H9 (cell line): ENCODE measurements around the gene MANF. TPM values are rescaled to one million over a fixed set of nuclear protein-coding genes. Genes with fewer than 3 reads are reported as not detected.

Source experiments
- DNase-seq: peaks from one replicate; pipeline ENCODE4 v3.0.0-alpha.2; 2017
- H2AFZ ChIP-seq: one replicate; pipeline ENCODE4 v1.6.1; 2013; ENCODE audit warnings: mild to moderate bottlenecking, low read length, control low read depth, moderate library complexity
- H2AK5ac ChIP-seq: 2 replicates; pipeline ENCODE4 v1.6.1; 2013; ENCODE audit warnings: low read length, control low read depth, mixed read lengths; ENCODE audit not compliant: insufficient read length
- H2BK120ac ChIP-seq: one replicate; pipeline ENCODE4 v1.6.1; 2013; ENCODE audit warnings: low read depth, mild to moderate bottlenecking, low read length, control low read depth, inconsistent platforms; ENCODE audit not compliant: poor library complexity, severe bottlenecking
- H2BK12ac ChIP-seq: 2 replicates; pipeline ENCODE4 v1.6.1; 2013; ENCODE audit warnings: low read length, control low read depth, mixed read lengths, low read depth; ENCODE audit not compliant: insufficient read length
- H2BK15ac ChIP-seq: 2 replicates; pipeline ENCODE4 v1.6.1; 2013; ENCODE audit warnings: low read depth, low read length, control low read depth
- H2BK20ac ChIP-seq: one replicate; pipeline ENCODE4 v1.6.1; 2013; ENCODE audit warnings: low read depth, mild to moderate bottlenecking, low read length, control low read depth, inconsistent platforms; ENCODE audit not compliant: poor library complexity, severe bottlenecking
- H2BK5ac ChIP-seq: 2 replicates; pipeline ENCODE4 v1.6.1; 2013; ENCODE audit warnings: low read length, control low read depth, mixed read lengths; ENCODE audit not compliant: insufficient read length
- H3K14ac ChIP-seq: 2 replicates; pipeline ENCODE4 v1.6.1; 2013; ENCODE audit warnings: low read length, control low read depth; ENCODE audit not compliant: insufficient read depth
- H3K18ac ChIP-seq: 2 replicates; pipeline ENCODE4 v1.6.1; 2013; ENCODE audit warnings: low read depth, mild to moderate bottlenecking, mixed read lengths, low read length, control low read depth; ENCODE audit not compliant: insufficient read length
- H3K23ac ChIP-seq: 2 replicates; pipeline ENCODE4 v1.6.1; 2013; ENCODE audit warnings: low read length, control low read depth, mixed read lengths, low read depth; ENCODE audit not compliant: insufficient read length
- H3K23me2 ChIP-seq: 2 replicates; pipeline ENCODE4 v1.6.1; 2013; ENCODE audit warnings: low read depth, mild to moderate bottlenecking, mixed read lengths, low read length, control low read depth; ENCODE audit not compliant: insufficient read length, poor library complexity, severe bottlenecking
- H3K27ac ChIP-seq: 2 replicates; pipeline ENCODE4 v1.5.1; 2013; ENCODE audit warnings: low read length, control low read depth, mixed read lengths, low read depth; ENCODE audit not compliant: insufficient read length
- H3K27me3 ChIP-seq: 2 replicates; pipeline ENCODE4 v1.6.1; 2013; ENCODE audit warnings: low read length, control low read depth, inconsistent platforms; ENCODE audit not compliant: insufficient read depth
- H3K4ac ChIP-seq: 2 replicates; pipeline ENCODE4 v1.6.1; 2013; ENCODE audit warnings: low read depth, mild to moderate bottlenecking, control low read depth, inconsistent platforms, low read length, moderate library complexity
- H3K4me1 ChIP-seq: 2 replicates; pipeline ENCODE4 v1.6.1; 2013; ENCODE audit warnings: low read length, control low read depth, inconsistent platforms; ENCODE audit not compliant: insufficient read depth
- H3K4me2 ChIP-seq: 2 replicates; pipeline ENCODE4 v1.6.1; 2013; ENCODE audit warnings: low read length, control low read depth, mixed read lengths; ENCODE audit not compliant: insufficient read length, insufficient read depth
- H3K56ac ChIP-seq: 2 replicates; pipeline ENCODE4 v1.6.1; 2013; ENCODE audit warnings: low read depth, mild to moderate bottlenecking, mixed read lengths, low read length, control low read depth; ENCODE audit not compliant: insufficient read length
- H3K79me1 ChIP-seq: 2 replicates; pipeline ENCODE4 v1.6.1; 2013; ENCODE audit warnings: low read depth, mild to moderate bottlenecking, moderate library complexity, low read length, control low read depth, inconsistent platforms; ENCODE audit not compliant: insufficient read depth, poor library complexity, severe bottlenecking
- H3K79me2 ChIP-seq: 2 replicates; pipeline ENCODE4 v1.6.1; 2013; ENCODE audit warnings: low read length, control low read depth, inconsistent platforms; ENCODE audit not compliant: insufficient read depth
- H3K9ac ChIP-seq: 2 replicates; pipeline ENCODE4 v1.6.1; 2013; ENCODE audit warnings: low read length, control low read depth, mixed read lengths; ENCODE audit not compliant: insufficient read length; ENCODE audit errors: extremely low read depth
- H3K9me3 ChIP-seq: one replicate; pipeline ENCODE4 v1.6.1; 2013; ENCODE audit warnings: low read depth, low read length, inconsistent platforms; ENCODE audit not compliant: control insufficient read depth
- H3T11ph ChIP-seq: one replicate; pipeline ENCODE4 v1.6.1; 2013; ENCODE audit warnings: mild to moderate bottlenecking, low read length, control low read depth, inconsistent platforms
- H4K20me1 ChIP-seq: one replicate; pipeline ENCODE4 v1.6.1; 2013; ENCODE audit not compliant: control insufficient read depth, insufficient read length, insufficient read depth
- H4K5ac ChIP-seq: 2 replicates; pipeline ENCODE4 v1.6.1; 2013; ENCODE audit warnings: low read depth, mild to moderate bottlenecking, mixed read lengths, low read length, control low read depth; ENCODE audit not compliant: insufficient read length
- H4K8ac ChIP-seq: replicated peaks from 2 replicates; pipeline ENCODE4 v1.6.1; 2013; ENCODE audit warnings: low read length, control low read depth, mixed read lengths, low read depth; ENCODE audit not compliant: insufficient read length
- H4K91ac ChIP-seq: 2 replicates; pipeline ENCODE4 v1.6.1; 2013; ENCODE audit warnings: low read depth, mild to moderate bottlenecking, moderate library complexity, mixed read lengths, low read length, control low read depth; ENCODE audit not compliant: insufficient read length
- H3K27ac Mint-ChIP-seq, 3 experiments: 2 replicates in 2 of 3; 3 replicates in 1 of 3; pipeline ENCODE4 v1.8.0; 2020 to 2021; ENCODE audit warnings: mixed read lengths in 3 of 3, mild to moderate bottlenecking in 1 of 3, moderate library complexity in 1 of 3
- H3K27me3 Mint-ChIP-seq: 2 replicates; pipeline ENCODE4 v1.8.0; 2021; ENCODE audit warnings: low read depth, mild to moderate bottlenecking, moderate library complexity, mixed read lengths
- H3K36me3 Mint-ChIP-seq, 3 experiments: 2 replicates in 2 of 3; 3 replicates in 1 of 3; pipeline ENCODE4 v1.8.0; 2020 to 2021; ENCODE audit warnings: low read depth in 3 of 3, mixed read lengths in 3 of 3; ENCODE audit not compliant: insufficient read depth in 1 of 3
- H3K4me1 Mint-ChIP-seq, 2 experiments: 2 replicates each; pipeline ENCODE4 v1.8.0; 2020; ENCODE audit warnings: mixed read lengths in 2 of 2
- H3K4me3 Mint-ChIP-seq, 2 experiments: 2 replicates in 1 of 2; 3 replicates in 1 of 2; pipeline ENCODE4 v1.8.0; 2020 to 2021; ENCODE audit warnings: mild to moderate bottlenecking in 2 of 2, mixed read lengths in 2 of 2, moderate library complexity in 1 of 2
- H3K9me3 Mint-ChIP-seq, 2 experiments: 2 replicates in 1 of 2; 3 replicates in 1 of 2; pipeline ENCODE4 v1.8.0; 2020; ENCODE audit warnings: mild to moderate bottlenecking in 2 of 2, mixed read lengths in 2 of 2, moderate library complexity in 1 of 2
- CTCF ChIP-seq: fragments of 200-600 bp; sonication (generic); conservative IDR thresholded peaks from 3 replicates; pipeline ENCODE4 v1.8.0; 2021; ENCODE audit warnings: antibody characterized with exemption, mild to moderate bottlenecking
- WGBS: extraction: QIAGEN DNeasy Blood & Tissue Kit; methylation state at CpG from one replicate; pipeline ENCODE4 v1.1.7; 2013; ENCODE audit warnings: missing lambda C conversion rate, low lambda C conversion rate, mixed read lengths; ENCODE audit not compliant: insufficient read length; ENCODE audit errors: extremely low coverage; 5-methylcytosine and 5-hydroxymethylcytosine counted together
- total RNA-seq: library from RNA; stranded (reverse); gene quantifications from 2 replicates; pipeline ENCODE4 v1.2.1, GENCODE V29; 2021

The MANF gene
- total RNA-seq, 1 experiment from 2014 or later, result 148 TPM

GRCh38 chr3:51337666-51338065, 47.4 kb upstream of the MANF start:
- Histone ChIP-seq H3K4me2 (no peak overlapping the region), H3K4me1 (peaks cover 13% of the 10 kb centered on the region), H3K23ac (no peak overlapping the region), H3T11ph (no peak overlapping the region), H4K5ac (no peak overlapping the region), H4K8ac (no peak overlapping the region), H2BK5ac (no peak overlapping the region), H3K14ac (no peak overlapping the region), H3K27me3 (no peaks in the 10 kb centered on the region), H2BK15ac (no peak overlapping the region), H3K79me1 (no peaks in the 10 kb centered on the region), H3K56ac (no peak overlapping the region), H3K23me2 (no peaks in the 10 kb centered on the region), H2AK5ac (no peak overlapping the region), H4K20me1 (no peaks in the 10 kb centered on the region), H3K79me2 (no peaks in the 10 kb centered on the region), H3K4ac (no peak overlapping the region), H3K18ac (no peak overlapping the region), H2BK20ac (no peak overlapping the region), H2BK12ac (no peak overlapping the region), H4K91ac (no peak overlapping the region), H3K9ac (no peak overlapping the region), H2BK120ac (no peak overlapping the region), H3K27ac (no peak overlapping the region), H2AFZ (no peak overlapping the region), H3K9me3 (no peaks in the 10 kb centered on the region)
- Mint-ChIP-seq H3K9me3 (no peaks in the 10 kb centered on the region), H3K4me1 (peaks cover 23 to 27% of the 10 kb centered on the region in 2 experiments), H3K27me3 (no peaks in the 10 kb centered on the region), H3K4me3 (no peak overlapping the region), H3K27ac (peak overlapping the region in 1 of 3 experiments; percentile 23; a peak in 1 of 7 replicates), H3K36me3 (peaks cover 8 to 27% (median 13%) of the 10 kb centered on the region in 3 experiments)
- WGBS, result no CpG with 5 or more reads among the region's 1 CpG
- TF ChIP-seq CTCF, result no peak
- no peak for DNase-seq
